ENCODE data around the gene KIAA0930.

KIAA0930 gene

DNA sequence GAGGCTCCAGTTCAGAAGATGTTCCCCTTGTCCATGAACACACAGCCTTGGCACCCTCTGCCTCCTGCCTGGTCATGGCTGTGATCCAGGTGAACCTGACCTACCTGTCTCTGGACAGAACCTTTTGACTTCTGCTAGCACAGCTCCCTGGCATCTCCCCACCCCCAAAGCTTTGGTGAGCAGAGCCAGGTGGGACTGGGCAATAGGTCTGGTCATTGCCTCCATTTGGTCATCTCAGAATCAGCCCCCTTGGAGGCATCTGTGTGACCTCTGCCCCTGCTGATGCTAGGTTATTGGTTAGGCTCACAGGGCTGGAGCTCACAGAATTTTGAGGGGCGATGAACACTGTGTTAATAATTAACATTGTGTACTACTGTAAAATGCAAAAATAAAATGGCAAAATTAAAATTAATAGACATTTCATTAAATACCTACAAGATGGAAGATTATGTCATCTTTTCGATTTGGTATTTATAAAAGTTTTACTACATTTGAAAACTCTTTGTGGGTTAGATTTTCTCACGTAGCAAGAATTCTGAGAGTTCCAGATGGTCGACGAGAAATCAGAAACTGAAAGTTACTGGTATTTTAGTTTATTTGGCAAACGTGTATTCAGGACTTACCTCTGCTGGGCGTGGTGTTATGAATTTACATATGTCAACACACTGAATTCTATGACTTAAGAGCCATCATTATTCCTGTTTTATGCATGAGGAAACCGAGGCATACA is 8.3 kb upstream of the KIAA0930 start:
- H3K27me3 ChIP-seq (ENCODE audit: control insufficient read depth, insufficient read depth, low read length, poor library complexity, severe bottlenecking), result no peaks in the 10 kb centered on the region
- H3K36me3 ChIP-seq (ENCODE audit: control insufficient read depth, insufficient read depth, low read length), result no peaks in the 10 kb centered on the region

DNA sequence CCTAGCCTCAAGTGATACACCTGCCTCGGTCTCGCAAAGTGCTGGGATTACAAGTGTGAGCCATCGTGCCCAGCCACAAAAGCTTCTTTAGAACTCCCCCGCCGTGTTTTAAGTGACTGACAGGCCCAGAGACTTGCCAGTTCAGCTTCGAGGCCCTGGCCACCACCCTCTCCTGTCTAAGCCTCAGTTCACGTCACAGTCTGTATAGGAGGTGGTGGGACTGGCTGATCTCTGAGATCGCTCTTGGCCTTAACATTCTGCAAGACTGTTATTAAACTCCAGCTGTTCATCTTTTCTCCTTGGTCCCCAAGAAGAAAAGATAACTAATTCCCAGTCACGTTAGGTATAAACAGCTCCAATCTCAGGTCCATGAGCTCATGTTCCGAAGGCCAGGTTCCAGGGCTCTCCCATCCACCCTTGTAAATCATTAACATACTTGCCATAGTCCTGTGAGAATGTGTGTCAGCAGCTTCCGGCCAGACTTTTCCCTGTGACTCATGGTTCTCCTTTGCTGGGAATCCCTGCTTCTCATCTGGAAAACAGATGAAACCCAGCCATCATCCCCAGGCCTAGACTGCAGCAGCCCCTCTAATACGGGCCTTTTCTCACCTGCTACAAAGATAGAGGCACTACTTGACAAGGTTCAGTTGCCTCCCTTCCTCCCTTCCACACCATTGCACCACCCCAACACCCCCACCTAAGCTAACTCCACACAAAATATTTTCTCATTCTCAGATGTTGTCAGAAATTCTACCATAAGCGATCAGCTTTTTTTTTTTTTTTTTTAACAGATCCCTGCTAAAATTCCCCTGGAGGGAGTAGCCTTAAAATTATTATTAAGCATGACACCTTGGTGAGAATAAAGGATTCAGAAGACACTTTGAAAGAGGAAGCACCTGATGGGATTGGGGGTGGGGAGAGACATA is 5.6 kb upstream of the KIAA0930 start:
- no peaks in the 10 kb centered on the region for H3K4me1 ChIP-seq (ENCODE audit: control insufficient read depth, insufficient read depth, low read length)
- H3K27ac ChIP-seq (ENCODE audit: insufficient read depth, low read depth, low read length, poor library complexity, severe bottlenecking), result no peak overlapping the region
- H3K9me3 ChIP-seq (ENCODE audit: control insufficient read depth, low read length), result no peaks in the 10 kb centered on the region
- H3K27me3 ChIP-seq (ENCODE audit: control insufficient read depth, insufficient read depth, low read length, poor library complexity, severe bottlenecking), result peaks cover 8% of the 10 kb centered on the region
- no peak overlapping the region for H3K4me3 ChIP-seq (ENCODE audit: insufficient read depth, low read depth, low read length)
- no peaks in the 10 kb centered on the region for H3K36me3 ChIP-seq (ENCODE audit: control insufficient read depth, insufficient read depth, low read length)
- 84% methylated on average over 13 of the region's 13 CpGs for WGBS, 2 experiments

More for the DNA sequence above, 8.3 kb upstream of the KIAA0930 start:
- H3K27ac ChIP-seq (ENCODE audit: insufficient read depth, low read depth, low read length, poor library complexity, severe bottlenecking), result no peak overlapping the region
- 89 to 93% methylated on average over 7 to 8 of the region's 8 CpGs for WGBS, 2 experiments
- no peak overlapping the region for H3K4me3 ChIP-seq (ENCODE audit: insufficient read depth, low read depth, low read length)
- no peaks in the 10 kb centered on the region for H3K9me3 ChIP-seq (ENCODE audit: control insufficient read depth, low read length)
- no peaks in the 10 kb centered on the region for H3K4me1 ChIP-seq (ENCODE audit: control insufficient read depth, insufficient read depth, low read length)

DNA sequence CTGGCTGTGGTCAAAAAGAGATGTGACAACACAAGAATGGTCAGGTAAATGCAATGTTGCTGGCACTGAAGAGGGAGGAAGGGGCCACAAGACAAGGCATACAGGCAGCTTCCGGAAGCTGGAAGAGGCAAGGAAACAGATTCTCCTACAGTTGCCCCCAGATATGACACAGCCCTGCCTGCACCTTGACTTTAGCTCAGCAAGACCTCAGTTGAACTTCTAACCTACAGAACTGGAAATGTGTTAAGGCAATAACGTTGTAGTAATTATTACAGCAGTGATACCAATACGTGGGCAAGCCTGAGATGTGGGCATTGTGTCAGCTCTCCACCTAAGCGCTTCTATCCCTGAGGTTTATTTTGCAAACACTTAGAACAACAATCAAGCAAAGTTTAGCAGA is 4.2 kb upstream of the KIAA0930 start:
- H3K27ac ChIP-seq (ENCODE audit: insufficient read depth, low read depth, low read length, poor library complexity, severe bottlenecking), result no peak overlapping the region

DNA sequence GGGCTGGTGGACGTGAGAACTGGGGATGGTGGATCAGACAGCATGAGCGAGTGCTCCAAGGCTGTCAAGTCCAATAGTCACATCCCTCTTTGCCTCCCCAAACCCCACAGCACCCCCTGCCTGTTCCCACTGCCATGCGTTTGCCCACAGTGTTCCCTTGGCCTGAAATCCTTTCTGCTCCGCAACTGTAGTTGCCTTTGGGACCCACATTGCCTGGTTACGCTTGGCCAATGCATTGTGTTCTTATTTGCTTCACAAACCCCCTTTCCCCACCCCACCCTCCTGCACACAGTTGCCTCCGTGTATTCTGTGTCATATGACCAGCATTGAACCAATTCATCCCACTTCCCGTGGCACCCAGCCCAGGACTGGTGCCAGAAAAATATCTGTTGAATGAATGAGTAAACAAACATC is 2.1 kb upstream of the KIAA0930 start:
- 81 to 86% methylated on average over 7 of the region's 7 CpGs for whole genome bisulfite sequencing, 2 experiments
- Histone ChIP-seq H3K27ac (ENCODE audit: insufficient read depth, low read depth, low read length, poor library complexity, severe bottlenecking) (no peak overlapping the region), H3K36me3 (ENCODE audit: control insufficient read depth, insufficient read depth, low read length) (no peaks in the 10 kb centered on the region), H3K27me3 (ENCODE audit: control insufficient read depth, insufficient read depth, low read length, poor library complexity, severe bottlenecking) (peaks cover 22% of the 10 kb centered on the region), H3K4me3 (ENCODE audit: insufficient read depth, low read depth, low read length) (no peak overlapping the region), H3K9me3 (ENCODE audit: control insufficient read depth, low read length) (no peaks in the 10 kb centered on the region), H3K4me1 (ENCODE audit: control insufficient read depth, insufficient read depth, low read length) (peaks cover 11% of the 10 kb centered on the region)

More for the DNA sequence above, 4.2 kb upstream of the KIAA0930 start:
- Histone ChIP-seq H3K9me3 (ENCODE audit: control insufficient read depth, low read length) (no peaks in the 10 kb centered on the region), H3K4me3 (ENCODE audit: insufficient read depth, low read depth, low read length) (no peak overlapping the region), H3K27me3 (ENCODE audit: control insufficient read depth, insufficient read depth, low read length, poor library complexity, severe bottlenecking) (peaks cover 17% of the 10 kb centered on the region), H3K36me3 (ENCODE audit: control insufficient read depth, insufficient read depth, low read length) (no peaks in the 10 kb centered on the region), H3K4me1 (ENCODE audit: control insufficient read depth, insufficient read depth, low read length) (peaks cover 2% of the 10 kb centered on the region)
- 94 to 95% methylated on average over 4 of the region's 4 CpGs for WGBS, 2 experiments

- WGBS, 2 experiments, result 1% methylated on average over 65 to 73 of the region's 73 CpGs
- peaks cover 17% of the 10 kb centered on the region for H3K4me1 ChIP-seq (ENCODE audit: control insufficient read depth, insufficient read depth, low read length)
- H3K27ac ChIP-seq (ENCODE audit: insufficient read depth, low read depth, low read length, poor library complexity, severe bottlenecking), result no peak overlapping the region
- H3K4me3 ChIP-seq (ENCODE audit: insufficient read depth, low read depth, low read length), result peak overlapping the region; percentile 52
- H3K36me3 ChIP-seq (ENCODE audit: control insufficient read depth, insufficient read depth, low read length), result no peaks in the 10 kb centered on the region
- H3K27me3 ChIP-seq (ENCODE audit: control insufficient read depth, insufficient read depth, low read length, poor library complexity, severe bottlenecking), result peaks cover 22% of the 10 kb centered on the region
- H3K9me3 ChIP-seq (ENCODE audit: control insufficient read depth, low read length), result no peaks in the 10 kb centered on the region
Measured at GRCh38 chr22:45240104-45240809, 437 bp downstream of the KIAA0930 start.

GRCh38 chr22:45239681-45240051 is 1.0 kb downstream of the KIAA0930 start:
- Histone ChIP-seq H3K4me1 (ENCODE audit: control insufficient read depth, insufficient read depth, low read length) (peaks cover 17% of the 10 kb centered on the region), H3K36me3 (ENCODE audit: control insufficient read depth, insufficient read depth, low read length) (no peaks in the 10 kb centered on the region), H3K27me3 (ENCODE audit: control insufficient read depth, insufficient read depth, low read length, poor library complexity, severe bottlenecking) (peaks cover 22% of the 10 kb centered on the region), H3K9me3 (ENCODE audit: control insufficient read depth, low read length) (no peaks in the 10 kb centered on the region), H3K27ac (ENCODE audit: insufficient read depth, low read depth, low read length, poor library complexity, severe bottlenecking) (no peak overlapping the region), H3K4me3 (ENCODE audit: insufficient read depth, low read depth, low read length) (peak overlapping the region; percentile 52)
- 23 to 28% methylated on average over 8 of the region's 8 CpGs for WGBS, 2 experiments

- H3K36me3 ChIP-seq (ENCODE audit: control insufficient read depth, insufficient read depth, low read length), result no peaks in the 10 kb centered on the region
- WGBS, 2 experiments, result 64 to 69% methylated on average over 6 of the region's 6 CpGs
- H3K4me3 ChIP-seq (ENCODE audit: insufficient read depth, low read depth, low read length), result peak overlapping the region; percentile 52
- no peak overlapping the region for H3K27ac ChIP-seq (ENCODE audit: insufficient read depth, low read depth, low read length, poor library complexity, severe bottlenecking)
- no peaks in the 10 kb centered on the region for H3K9me3 ChIP-seq (ENCODE audit: control insufficient read depth, low read length)
- H3K27me3 ChIP-seq (ENCODE audit: control insufficient read depth, insufficient read depth, low read length, poor library complexity, severe bottlenecking), result peaks cover 22% of the 10 kb centered on the region
- peaks cover 17% of the 10 kb centered on the region for H3K4me1 ChIP-seq (ENCODE audit: control insufficient read depth, insufficient read depth, low read length)
Measured at GRCh38 chr22:45238957-45239680, 1.6 kb downstream of the KIAA0930 start.

- WGBS, 2 experiments, result 89% methylated on average over 18 of the region's 18 CpGs
- H3K9me3 ChIP-seq (ENCODE audit: control insufficient read depth, low read length), result no peaks in the 10 kb centered on the region
- no peaks in the 10 kb centered on the region for H3K36me3 ChIP-seq (ENCODE audit: control insufficient read depth, insufficient read depth, low read length)
- H3K4me1 ChIP-seq (ENCODE audit: control insufficient read depth, insufficient read depth, low read length), result peaks cover 17% of the 10 kb centered on the region
- no peak overlapping the region for H3K27ac ChIP-seq (ENCODE audit: insufficient read depth, low read depth, low read length, poor library complexity, severe bottlenecking)
- H3K4me3 ChIP-seq (ENCODE audit: insufficient read depth, low read depth, low read length), result no peak overlapping the region
- peaks cover 22% of the 10 kb centered on the region for H3K27me3 ChIP-seq (ENCODE audit: control insufficient read depth, insufficient read depth, low read length, poor library complexity, severe bottlenecking)
Measured at GRCh38 chr22:45238076-45238956, 2.4 kb downstream of the KIAA0930 start.
